ENCODE measurements around the gene KNDC1.

Gene KNDC1

GRCh38 chr10:133141958-133142340 lies 18.1 kb upstream of the KNDC1 start:
- no peak for DNase-seq (ENCODE audit: low read depth)
- TF ChIP-seq, protein P1, sequence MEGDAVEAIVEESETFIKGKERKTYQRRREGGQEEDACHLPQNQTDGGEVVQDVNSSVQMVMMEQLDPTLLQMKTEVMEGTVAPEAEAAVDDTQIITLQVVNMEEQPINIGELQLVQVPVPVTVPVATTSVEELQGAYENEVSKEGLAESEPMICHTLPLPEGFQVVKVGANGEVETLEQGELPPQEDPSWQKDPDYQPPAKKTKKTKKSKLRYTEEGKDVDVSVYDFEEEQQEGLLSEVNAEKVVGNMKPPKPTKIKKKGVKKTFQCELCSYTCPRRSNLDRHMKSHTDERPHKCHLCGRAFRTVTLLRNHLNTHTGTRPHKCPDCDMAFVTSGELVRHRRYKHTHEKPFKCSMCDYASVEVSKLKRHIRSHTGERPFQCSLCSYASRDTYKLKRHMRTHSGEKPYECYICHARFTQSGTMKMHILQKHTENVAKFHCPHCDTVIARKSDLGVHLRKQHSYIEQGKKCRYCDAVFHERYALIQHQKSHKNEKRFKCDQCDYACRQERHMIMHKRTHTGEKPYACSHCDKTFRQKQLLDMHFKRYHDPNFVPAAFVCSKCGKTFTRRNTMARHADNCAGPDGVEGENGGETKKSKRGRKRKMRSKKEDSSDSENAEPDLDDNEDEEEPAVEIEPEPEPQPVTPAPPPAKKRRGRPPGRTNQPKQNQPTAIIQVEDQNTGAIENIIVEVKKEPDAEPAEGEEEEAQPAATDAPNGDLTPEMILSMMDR (IDR thresholded peaks at IDR 0.05; ENCODE audit: low read depth, low read length, missing control alignments), result no peak
- no peak overlapping the region for H3K4me3 ChIP-seq (ENCODE audit: low read depth, low read length)
- in situ Hi-C loops (cut with HindIII; ENCODE audit: low sequenced_read_pairs), result loop anchor here (10.0 kb wide), 1 partner anchor 53 kb away; no protein-coding TSS in a partner anchor

DNA sequence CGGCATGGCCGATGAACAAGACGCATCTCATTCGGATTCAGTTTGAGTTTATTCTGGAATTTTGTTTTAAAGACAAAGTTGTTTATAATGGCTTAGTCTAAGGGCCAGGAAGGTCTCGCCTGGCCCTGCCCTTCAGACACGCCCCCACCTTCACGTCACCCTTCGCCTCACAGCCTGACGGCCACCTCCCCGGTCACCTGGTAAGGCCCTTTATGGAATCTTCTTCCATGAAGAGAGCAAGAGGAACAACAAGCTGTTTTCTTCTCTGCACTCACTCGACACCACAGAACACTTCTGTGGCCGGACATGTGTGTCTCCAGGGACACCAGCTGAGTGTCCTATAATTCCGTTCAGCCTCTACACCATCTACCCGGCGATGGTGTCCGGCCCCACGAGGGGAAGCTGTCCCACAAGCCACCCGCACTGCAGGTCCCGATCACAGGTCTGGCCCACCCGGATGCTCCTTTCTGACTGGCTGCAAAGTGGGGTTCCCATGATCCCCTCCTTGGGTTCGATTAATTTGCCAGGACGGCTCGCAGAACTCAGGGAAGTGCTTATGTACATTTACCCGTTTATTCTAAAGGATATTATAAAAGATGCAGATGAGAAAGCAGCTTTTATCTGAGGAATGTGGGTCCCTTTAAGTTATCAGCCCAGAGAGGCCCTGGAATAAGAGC lies 17.4 kb upstream of the KNDC1 start:
- DNase-seq (ENCODE audit: low read depth), result no peak
- H3K4me3 ChIP-seq (ENCODE audit: low read depth, low read length), result no peak overlapping the region
- TF ChIP-seq, protein P1 (IDR thresholded peaks at IDR 0.05; ENCODE audit: low read depth, low read length, missing control alignments), result no peak
- in situ Hi-C loops (cut with HindIII; ENCODE audit: low sequenced_read_pairs), result loop anchor here (10.0 kb wide), 1 partner anchor 52 kb away; no protein-coding TSS in a partner anchor

- no peak overlapping the region for H3K4me3 ChIP-seq (ENCODE audit: low read depth, low read length)
- no peak for DNase-seq (ENCODE audit: low read depth)
- TF ChIP-seq, protein P1 (IDR thresholded peaks at IDR 0.05; ENCODE audit: low read depth, low read length, missing control alignments), result no peak
- in situ Hi-C loops (cut with HindIII; ENCODE audit: low sequenced_read_pairs), result loop anchor here (10.0 kb wide), 1 partner anchor 52 kb away; no protein-coding TSS in a partner anchor
These were observed 16.9 kb upstream of the KNDC1 start for GRCh38 chr10:133143200-133143533.

DNA sequence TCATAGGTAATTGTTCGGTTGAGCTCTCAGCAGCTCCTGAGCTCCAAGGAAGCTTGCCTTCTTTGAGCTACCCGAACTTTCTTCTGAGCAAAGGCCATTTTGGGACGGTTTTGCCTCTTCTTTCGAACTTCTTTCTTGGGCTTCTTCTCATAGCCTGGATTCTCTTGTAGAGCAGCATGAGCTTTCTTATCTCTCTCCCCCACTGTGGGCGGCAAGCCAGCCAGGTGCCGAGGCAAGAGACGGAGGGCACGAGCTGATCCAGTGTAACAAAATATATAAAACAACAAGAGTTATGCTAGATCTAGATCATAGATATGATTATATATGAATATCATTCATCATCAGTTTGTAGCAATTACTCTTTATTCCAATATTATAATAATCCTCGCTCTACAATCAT lies 16.5 kb upstream of the KNDC1 start:
- in situ Hi-C loops (cut with HindIII; ENCODE audit: low sequenced_read_pairs), result loop anchor here (10.0 kb wide), 1 partner anchor 51 kb away; no protein-coding TSS in a partner anchor
- TF ChIP-seq, protein P1 (IDR thresholded peaks at IDR 0.05; ENCODE audit: low read depth, low read length, missing control alignments), result no peak
- no peak overlapping the region for H3K4me3 ChIP-seq (ENCODE audit: low read depth, low read length)
- no peak for DNase-seq (ENCODE audit: low read depth)

DNA sequence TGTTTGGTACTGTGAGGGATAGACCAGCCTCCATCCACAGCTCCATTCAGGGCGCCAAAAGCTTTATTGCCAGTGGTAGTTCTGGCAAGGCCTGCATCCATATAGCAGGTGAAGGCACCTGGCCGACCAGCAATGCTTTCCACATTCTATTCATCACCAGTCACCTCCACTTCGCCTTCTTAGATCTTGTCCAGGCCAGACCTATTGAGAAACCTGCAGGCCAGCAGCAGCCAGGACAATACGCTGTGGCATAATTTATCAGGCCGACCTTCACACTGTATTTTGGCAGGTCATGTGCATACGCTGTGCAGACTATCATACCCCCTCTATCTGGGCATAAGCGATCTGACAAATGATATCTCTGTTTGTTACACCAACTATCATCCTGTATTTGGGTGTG lies 15.2 kb upstream of the KNDC1 start:
- H3K4me3 ChIP-seq (ENCODE audit: low read depth, low read length), result no peak overlapping the region
- in situ Hi-C loops (cut with HindIII; ENCODE audit: low sequenced_read_pairs), result loop anchor here (10.0 kb wide), 1 partner anchor 50 kb away; no protein-coding TSS in a partner anchor
- DNase-seq (ENCODE audit: low read depth), result no peak
- TF ChIP-seq, protein P1 (IDR thresholded peaks at IDR 0.05; ENCODE audit: low read depth, low read length, missing control alignments), result no peak

DNA sequence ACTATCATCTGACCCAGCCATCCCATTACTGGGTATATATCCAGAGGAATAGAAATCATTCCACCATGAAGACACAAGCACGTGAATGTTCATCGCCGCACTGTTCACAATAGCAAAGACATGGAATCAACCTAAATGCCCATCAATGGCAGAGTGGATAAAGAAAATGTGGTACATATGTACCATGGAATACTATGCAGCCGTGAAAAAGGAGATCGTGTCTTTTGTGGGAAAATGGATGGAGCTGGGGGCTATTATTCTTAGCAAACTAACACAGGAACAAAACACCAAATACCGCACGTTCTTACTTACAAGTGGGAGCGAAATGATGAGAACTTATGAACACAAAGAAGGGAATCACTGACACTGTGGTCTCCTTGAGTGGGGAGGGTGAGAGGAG lies 9.8 kb upstream of the KNDC1 start:
- H3K4me3 ChIP-seq (ENCODE audit: low read depth, low read length), result no peak overlapping the region
- no peak for DNase-seq (ENCODE audit: low read depth)
- in situ Hi-C loops (cut with HindIII; ENCODE audit: low sequenced_read_pairs), result no loop called here
- TF ChIP-seq, protein P1 (IDR thresholded peaks at IDR 0.05; ENCODE audit: low read depth, low read length, missing control alignments), result no peak

All from astrocyte of the cerebellum (primary cell).